GM21390 (cell line): Measurements from ENCODE around the gene PLEKHA4.
A peak's percentile ranks its signal among the peaks of the same experiment; 100 is the strongest.
"Not testable (repeated sequence)": the region's sequence is repeated elsewhere in the genome, so short reads cannot be mapped to it uniquely, and the experiment has no call there.

Experiments used
- ATAC-seq: cut with Tn5 transposase; IDR thresholded peaks from one replicate; pipeline ENCODE4 v1.9.1; 2021; ENCODE audit not compliant: unreplicated experiment

Gene PLEKHA4, protein sequence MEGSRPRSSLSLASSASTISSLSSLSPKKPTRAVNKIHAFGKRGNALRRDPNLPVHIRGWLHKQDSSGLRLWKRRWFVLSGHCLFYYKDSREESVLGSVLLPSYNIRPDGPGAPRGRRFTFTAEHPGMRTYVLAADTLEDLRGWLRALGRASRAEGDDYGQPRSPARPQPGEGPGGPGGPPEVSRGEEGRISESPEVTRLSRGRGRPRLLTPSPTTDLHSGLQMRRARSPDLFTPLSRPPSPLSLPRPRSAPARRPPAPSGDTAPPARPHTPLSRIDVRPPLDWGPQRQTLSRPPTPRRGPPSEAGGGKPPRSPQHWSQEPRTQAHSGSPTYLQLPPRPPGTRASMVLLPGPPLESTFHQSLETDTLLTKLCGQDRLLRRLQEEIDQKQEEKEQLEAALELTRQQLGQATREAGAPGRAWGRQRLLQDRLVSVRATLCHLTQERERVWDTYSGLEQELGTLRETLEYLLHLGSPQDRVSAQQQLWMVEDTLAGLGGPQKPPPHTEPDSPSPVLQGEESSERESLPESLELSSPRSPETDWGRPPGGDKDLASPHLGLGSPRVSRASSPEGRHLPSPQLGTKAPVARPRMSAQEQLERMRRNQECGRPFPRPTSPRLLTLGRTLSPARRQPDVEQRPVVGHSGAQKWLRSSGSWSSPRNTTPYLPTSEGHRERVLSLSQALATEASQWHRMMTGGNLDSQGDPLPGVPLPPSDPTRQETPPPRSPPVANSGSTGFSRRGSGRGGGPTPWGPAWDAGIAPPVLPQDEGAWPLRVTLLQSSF

DNA sequence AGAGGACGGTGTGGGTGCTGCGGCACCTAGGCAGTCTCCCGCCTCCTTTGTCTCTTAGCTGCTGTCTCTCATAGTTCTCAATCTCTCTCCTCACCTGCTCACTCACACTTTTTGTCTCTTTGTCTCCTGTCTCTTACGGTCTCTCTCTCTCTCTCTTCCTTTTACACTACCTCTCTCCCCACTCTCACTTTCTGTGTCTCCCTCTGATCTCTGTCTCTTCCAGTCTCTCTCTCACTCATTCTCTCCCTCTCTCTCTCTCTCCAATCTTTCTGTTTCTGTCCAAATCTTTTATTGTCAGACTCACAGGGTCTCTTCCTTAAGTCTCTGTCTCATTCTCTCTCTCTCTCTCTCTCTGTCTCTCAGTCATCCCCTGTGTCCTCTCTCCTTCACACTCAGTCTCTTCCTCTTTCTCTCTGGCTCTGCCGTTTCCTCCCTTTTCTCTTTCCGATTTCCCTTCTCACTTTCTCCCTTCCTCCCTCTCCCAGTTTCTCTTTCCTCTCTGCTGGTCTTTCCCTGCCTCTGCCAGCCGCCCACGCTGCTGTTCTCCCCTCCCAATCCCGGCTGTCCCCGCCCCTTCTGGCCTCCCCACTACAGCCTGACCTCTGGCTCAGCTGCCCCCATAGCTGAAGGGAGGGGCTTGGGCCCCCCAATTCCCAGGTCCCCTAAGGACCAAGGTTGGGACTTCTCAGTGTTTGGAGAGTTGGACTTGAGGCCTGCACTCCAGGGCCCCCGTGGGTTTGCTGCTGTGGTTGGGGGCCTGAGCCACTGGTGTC is at the start of gene PLEKHA4:
Gene PLEKHA4, minus strand, starts transcription at position 504 of the 773 bp plus-strand sequence. CDS start 997 bp downstream, outside the sequence.
- ATAC-seq: no peak

DNA sequence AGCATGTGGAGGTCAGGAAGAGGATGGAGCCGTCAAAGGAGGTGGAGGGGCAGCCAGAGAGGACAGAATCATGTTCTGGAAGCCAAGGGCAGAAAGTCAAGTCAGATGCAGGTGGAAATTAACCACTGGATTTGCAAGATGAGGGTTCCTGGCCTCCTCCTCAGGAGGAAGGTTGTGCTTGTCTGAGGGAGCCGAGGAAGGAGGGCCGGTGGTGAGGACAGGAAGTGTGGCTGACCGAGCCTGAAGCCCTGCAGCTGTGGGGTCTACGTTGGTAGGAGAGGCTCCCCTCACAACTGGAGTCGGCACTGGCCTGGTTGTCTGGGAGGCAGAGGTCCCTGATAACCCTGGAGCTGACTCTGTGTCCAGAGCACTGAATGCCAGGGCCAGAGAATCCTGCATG is 49.7 kb upstream of the PLEKHA4 start:
- ATAC-seq: no peak

DNA sequence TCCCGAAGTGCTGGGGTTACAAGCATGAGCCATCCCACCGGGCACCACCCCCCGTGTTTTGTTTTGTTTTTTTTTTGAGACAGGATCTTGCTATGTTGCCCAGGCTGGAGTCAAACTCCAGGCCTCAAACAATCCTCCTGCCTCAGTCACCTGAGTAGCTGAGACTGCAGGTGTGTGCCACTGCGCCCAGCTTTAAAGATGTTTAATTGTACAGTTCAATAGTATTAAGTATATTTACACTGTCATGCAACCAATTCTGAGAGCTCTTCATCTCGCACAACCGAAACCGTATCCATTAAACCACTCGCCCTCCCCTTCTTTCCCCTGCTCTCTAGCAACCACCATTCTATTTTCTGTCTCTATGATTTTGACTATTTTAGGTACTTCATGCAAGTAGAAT is 47.3 kb upstream of the PLEKHA4 start:
- ATAC-seq: no peak

DNA sequence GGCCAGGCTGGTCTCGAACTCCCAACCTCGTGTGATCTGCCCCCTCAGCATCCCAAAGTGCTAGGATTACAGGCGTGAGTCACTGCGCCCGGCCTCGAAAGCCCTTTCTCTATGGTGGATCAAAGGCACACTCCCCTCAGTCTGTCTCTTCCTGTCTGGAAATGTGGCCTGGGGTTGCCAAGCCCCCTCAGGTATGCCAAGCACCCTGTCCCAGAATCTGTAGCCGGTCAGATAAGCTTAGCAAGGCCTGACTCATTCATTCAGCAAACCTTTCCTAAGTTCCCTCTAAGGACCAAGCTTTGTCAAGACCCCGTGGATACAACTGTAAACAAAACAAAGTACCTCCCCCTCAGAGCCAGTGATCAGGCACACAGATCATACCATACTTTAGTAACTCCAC is 45.8 kb upstream of the PLEKHA4 start:
- no peak for ATAC-seq

DNA sequence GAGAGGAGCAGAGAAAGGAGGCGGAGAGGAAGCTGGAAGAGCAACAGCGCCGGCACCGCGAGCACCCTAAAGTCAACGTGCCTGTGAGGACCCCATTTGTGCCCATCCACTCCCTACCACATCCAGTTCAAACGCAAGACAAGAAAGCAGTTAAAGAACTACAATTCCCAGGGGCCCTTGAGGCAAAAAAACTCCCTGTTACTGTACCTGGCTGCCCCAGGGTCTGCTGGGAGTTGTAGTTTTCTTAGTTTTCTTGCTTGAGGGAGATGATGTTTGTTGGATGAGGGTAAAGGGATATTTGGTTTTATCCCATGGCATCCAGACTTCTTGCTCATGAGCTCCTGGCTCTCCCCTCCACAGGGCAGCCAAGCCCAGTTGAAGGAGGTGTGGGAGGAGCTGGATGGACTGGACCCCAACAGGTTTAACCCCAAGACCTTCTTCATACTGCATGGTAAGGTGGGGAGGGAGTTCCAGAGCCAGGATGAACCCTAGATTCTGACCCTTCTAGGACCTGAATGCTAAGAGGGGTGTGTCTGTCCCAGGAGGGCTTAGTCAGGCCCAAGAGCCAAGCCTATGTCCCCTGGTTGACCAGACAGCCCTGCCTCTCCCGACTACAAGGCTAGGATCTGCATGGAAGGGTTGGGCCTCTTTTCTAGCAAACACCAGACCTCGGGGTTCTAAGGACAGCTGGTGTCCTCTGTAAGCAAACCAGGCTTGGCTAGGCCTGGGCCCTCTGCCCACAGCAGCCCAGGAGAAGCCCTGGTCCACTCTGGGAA is 44.9 kb upstream of the PLEKHA4 start:
- no peak for ATAC-seq

DNA sequence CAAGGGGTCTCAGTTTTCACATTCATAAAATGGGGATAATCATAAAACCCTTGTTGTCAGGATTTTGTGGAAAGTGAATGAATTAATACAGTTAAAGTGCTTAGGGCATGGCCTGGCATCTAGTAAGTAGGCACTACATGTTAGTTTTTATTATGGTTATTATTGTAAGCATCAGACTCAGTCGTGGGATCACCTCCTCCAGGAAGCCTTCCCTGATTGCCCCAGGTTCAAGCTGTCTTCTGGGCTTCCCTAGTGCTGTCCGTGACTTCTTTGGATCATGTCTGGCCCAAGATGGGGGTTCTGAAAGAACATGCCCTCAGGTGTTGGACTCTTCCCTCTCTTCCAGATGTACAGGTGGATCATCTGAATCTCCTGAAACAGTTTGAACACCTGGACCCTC is 42.4 kb upstream of the PLEKHA4 start:
- ATAC-seq: no peak

DNA sequence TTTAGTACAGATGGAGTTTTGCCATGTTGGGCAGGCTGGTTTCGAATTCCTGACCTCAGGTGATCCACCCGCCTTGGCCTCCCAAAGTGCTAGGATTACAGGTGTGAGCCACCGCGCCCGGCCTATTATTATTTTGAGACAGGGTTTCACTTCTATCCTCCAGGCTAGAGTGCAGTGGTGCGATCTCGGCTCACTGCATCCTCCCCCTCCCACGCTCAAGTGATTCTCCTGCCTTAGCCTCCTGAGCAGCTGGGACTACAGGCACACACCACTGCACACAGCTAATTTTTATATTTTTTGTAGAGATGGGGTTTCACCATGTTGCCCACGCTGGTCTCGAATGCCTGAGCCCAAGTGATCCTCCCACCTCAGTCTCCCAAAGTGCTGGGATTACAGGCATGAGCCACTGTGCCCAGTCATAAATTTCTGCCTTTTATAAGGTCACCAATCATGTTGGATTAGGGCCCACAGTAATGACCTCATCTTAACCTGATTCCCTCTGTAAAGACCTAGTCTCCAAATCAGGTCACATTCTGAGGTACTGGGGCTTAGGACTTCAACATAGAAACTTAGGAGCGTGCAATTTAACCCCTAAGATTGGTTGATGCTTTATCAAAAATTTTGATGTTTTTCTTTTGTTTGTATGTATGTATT is 41.1 kb upstream of the PLEKHA4 start:
- ATAC-seq: not testable (repeated sequence)

DNA sequence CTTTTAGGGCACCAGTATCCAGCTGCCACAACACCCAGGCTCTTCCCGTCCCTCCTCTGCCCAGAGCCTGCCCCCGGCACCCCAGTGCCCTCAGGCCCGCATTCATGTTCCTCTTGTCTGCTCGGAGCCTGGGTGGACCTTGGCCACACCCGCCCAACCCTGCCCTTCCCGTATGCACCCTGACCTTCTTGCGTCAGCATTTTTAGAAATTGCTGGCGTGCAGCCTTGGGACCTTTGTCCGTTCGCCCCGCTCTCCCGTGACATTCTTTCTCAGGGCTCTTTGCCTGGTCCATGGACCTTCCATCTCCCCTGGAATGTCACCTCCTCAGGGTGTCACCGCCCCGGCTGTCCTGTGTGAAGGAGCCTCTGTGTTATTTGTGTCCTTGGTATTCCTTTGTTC is 39.3 kb upstream of the PLEKHA4 start:
- no peak for ATAC-seq

DNA sequence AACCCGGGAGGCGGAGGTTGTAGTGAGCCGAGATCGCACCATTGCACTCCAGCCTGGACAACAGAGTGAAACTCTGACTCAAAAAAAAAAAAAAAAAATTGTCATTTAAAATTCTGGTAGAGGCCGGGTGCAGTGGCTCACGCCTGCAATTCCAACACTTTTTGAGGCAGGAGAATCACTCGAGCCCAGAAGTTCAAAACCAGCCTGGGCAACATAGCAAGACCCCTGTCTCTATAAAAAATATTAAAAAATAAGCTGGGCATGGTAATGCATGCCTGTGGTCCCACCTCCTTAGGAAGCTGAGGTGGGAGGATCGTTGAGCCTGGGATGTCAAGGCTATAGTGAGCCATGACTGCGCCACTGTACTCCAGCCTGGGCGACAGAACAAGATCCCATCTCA is 37.9 kb upstream of the PLEKHA4 start:
- ATAC-seq: no peak

DNA sequence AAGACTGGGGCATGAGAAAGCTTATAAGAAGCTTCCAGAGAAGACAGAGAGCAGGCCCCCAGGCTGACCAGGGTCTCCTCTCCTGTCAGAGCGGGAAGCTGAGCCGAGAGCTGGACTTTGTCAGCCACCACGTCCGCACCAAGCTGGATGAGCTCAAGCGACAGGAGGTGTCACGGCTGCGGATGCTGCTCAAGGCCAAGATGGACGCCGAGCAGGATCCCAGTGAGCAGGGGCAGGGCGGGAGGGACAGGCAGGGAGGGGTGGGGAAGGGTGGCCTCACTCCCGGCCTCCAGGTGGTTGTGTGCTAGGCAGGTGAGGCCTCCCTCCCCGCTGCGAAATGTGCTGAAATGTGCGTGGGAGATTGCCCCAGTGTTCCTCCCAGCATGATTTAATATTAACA is 37.2 kb upstream of the PLEKHA4 start:
- ATAC-seq: no peak

DNA sequence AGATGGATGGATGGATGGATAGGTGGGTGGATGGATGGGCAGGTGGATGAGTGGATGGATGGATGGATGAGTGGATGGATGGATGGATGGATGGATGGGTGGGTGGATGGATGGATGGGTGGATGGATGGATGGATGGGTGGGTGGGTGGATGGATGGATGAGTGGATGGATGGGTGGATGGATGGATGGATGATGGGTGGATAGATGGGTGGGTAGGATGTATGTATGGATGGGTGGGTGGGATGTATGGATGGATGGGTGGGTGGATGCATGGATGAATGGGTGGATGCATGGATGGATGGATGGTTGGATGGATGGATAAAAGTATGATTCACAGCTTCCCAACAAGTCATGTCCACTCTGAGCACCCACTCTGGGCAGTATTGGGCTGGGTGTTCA is 35.4 kb upstream of the PLEKHA4 start:
- ATAC-seq: not testable (repeated sequence)

DNA sequence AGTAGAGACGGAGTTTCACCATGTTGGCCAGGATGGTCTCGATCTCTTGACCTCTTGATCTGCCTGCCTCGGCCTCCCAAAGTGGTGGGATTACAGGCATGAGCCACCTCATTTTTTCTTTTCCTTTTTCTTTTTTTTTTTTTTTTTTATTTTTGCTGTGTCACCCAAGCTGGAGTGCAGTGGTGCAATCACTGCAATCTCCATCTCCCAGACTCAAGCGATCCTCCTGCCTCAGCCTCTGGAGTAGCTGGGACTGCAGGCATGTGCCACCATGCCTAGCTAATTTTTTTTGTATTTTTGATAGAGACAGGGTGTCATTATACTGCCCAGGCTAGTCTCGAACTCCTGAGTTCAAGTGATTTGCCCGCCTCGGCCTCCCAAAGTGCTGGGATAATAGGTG is 33.9 kb upstream of the PLEKHA4 start:
- ATAC-seq: not testable (repeated sequence)

DNA sequence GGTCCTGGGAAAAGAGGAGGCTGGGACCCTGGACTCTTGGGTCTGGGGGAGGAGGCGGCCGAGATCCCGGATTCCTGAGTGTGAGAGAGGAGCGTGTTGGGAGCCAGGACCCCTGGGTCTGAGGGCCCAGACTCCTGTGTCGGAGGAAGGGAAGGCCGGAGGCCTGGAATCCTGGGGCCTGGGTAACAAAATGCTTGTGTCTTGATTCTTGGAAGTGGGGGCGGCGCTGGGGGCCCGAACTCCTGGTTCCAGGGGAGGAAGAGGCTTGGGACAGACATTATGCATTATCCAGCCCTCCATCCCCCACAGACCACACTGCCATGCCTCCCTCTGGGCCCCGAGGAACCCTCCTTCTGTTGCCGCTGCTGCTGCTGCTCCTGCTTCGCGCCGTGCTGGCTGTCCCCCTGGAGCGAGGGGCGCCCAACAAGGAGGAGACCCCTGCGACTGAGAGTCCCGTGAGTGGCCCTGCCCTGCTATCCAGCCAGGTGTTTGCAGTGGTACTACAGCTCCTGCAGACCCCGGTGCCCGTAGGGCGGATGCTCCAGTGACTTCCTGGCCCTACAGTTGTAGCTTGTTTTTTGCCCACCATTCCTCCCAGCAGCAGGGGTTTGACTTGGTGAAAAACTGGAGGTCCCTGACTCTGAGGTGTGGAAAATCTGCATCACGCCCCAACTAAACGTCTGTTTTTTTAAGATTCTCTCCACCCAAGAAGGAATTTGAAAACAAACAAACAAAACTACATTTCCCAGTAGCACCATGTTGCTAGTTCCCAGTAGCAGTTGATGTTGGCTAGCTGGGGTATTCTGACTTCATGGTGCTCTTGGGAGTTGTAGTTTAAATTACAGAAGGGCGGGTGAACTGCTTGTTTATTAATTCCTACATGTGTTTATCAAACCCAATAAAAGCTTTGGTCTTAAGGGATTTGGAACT is 32.3 kb upstream of the PLEKHA4 start:
- no peak for ATAC-seq

DNA sequence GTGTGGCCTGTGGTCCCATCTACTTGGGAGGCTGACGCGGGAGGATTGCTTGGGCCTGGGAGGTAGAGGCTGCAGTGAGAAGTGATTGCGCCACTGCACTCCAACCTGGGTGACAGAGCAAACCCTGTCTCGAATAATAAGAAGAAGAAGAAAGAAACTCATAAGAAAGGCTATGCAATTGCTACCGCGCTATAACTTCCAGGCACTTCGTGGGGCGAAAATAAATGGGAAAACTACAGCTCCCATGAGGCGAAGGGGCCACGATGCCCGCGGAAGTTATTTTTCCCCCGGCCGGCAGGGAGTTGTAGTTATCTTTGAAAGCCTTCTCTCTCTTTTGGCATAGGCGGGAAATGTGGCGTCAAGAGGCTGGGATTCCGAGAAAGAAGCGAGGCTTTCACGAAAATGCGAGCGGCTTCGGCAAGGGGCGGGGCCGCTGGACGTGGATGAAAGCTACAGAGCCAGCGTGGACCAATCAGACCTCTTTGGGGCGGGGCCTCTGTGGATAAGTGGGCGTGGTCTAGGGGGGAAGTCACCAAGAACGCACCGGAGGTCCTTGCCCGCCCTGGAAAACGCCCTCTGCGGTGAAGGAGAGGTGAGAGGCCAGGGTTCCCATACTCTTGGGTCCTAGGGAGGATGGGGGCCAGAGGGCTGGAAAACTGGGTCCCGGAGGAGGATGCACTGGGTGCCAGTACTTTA is 31.5 kb upstream of the PLEKHA4 start, which contains the start of gene NUCB1:
Gene NUCB1, plus strand, starts transcription at position 532 of the 696 bp plus-strand sequence. CDS start 485 bp downstream, outside the sequence.
- peak; percentile 63 for ATAC-seq

DNA sequence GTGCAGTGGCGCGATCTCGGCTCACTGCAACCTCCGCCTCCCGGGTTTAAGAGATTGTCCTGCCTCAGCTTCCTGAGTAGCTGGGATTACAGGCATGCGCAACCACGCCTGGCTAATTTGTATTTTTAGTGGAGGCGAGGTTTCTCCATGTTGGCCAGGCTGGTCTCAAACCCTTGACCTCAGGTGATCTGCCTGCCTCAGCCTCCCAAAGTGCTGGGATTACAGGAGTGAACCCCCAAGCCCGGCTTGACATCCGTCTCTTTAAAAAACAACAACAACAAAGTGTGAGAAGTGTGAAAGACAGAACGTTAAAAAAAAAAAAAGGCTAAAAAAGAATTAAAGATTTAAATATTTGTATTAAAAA is 31.0 kb upstream of the PLEKHA4 start:
- ATAC-seq: not testable (repeated sequence)

DNA sequence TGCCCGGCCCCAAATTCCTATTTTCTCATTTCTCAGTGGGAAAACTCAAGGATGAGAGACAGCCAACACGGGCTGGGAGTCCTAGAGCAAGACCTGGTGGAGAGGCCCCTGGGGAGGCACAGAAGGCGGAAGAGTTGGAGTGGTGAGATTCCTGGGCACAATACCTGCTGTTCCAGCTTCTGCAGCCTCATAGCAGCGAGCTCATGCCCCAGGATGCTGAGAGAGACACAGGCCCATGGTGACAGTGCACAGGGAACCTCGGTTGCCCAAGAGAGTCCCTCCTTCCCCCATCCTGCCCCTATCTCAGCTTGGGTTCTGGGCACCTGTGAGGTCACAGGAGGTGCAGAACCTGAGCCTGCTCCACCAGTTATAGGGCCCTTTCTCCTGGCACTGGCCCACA is 28.8 kb upstream of the PLEKHA4 start:
- no peak for ATAC-seq

DNA sequence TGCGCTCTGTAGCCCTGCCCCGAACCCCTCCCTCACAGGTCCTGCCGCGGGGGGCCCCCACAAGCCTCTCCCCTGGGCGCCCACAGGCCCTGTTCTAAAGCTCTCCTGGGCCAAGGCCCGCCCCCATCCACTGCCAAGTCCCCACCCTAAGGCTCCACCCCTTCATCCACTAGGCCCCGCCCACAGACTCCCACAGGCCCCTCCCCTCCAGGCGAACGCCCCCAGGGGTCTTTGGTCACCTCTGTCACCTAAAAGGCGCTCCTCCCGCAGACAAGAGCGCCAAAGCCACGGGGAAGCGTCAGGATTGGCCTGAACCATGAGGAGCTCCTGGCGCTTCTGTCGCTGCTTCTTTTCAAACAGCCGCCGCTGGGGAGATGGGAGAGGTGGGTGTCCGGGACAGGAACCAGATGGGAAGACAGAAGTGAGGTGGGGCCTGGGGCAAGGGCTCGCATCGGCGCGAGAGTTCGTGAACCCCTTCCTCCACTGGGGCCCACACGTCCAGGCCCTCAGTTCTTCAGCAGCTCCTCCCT is 27.8 kb upstream of the PLEKHA4 start:
- ATAC-seq: no peak

DNA sequence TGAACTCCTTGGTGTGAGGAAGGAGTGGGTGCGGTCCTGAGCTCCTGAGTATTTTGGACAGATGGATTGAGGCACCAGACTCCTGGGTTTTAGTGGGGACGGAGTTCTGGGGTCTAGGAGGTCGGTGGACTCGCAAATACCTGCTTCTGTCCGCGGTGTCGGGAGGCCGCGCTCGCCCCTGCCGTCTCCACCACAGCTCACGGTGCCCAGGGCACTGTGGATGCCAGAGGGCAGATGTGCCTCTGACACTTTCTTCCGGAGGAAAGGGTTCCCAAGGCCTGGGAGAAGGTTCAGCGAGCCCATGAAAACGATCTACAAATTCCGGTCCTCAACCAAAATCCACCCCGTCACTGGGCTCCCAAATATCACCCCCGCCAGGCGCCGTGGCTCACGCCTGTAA is 26.8 kb upstream of the PLEKHA4 start:
- no peak for ATAC-seq
